HG03066 (cell line): ENCODE results near the gene SNTG2.
"Not testable (repeated sequence)": the region's sequence is repeated elsewhere in the genome, so short reads cannot be mapped to it uniquely, and the experiment has no call there.

Source experiments
- ATAC-seq: cut with Tn5 transposase; IDR thresholded peaks from one replicate; pipeline ENCODE4 v1.9.1; 2021; ENCODE audit warnings: low read depth; ENCODE audit not compliant: unreplicated experiment

The SNTG2 gene

GRCh38 chr2:1081451-1082225, 131.0 kb downstream of the SNTG2 start:
- ATAC-seq = no peak

GRCh38 chr2:1082456-1083205, 132.0 kb downstream of the SNTG2 start:
- no peak for ATAC-seq

GRCh38 chr2:1088192-1088860, 137.7 kb downstream of the SNTG2 start:
- ATAC-seq = no peak

GRCh38 chr2:1088940-1089339, 138.3 kb downstream of the SNTG2 start:
- ATAC-seq = no peak

- no peak for ATAC-seq
Measured at GRCh38 chr2:1091895-1092585, 141.4 kb downstream of the SNTG2 start.

- ATAC-seq = not testable (repeated sequence)
Measured at GRCh38 chr2:1093668-1094067, 143.0 kb downstream of the SNTG2 start.

- ATAC-seq = no peak
Measured at GRCh38 chr2:1097101-1097500, 146.5 kb downstream of the SNTG2 start.

GRCh38 chr2:1099418-1099817, 148.8 kb downstream of the SNTG2 start:
- ATAC-seq = no peak

- ATAC-seq = no peak
Measured at GRCh38 chr2:1101011-1101782, 150.5 kb downstream of the SNTG2 start.

- no peak for ATAC-seq
Measured at GRCh38 chr2:1101982-1102590, 151.4 kb downstream of the SNTG2 start.

- ATAC-seq = no peak
Measured at GRCh38 chr2:1104364-1104763, 153.7 kb downstream of the SNTG2 start.

GRCh38 chr2:1106344-1106743, 155.7 kb downstream of the SNTG2 start:
- ATAC-seq = not testable (repeated sequence)

GRCh38 chr2:1115843-1116539, 165.3 kb downstream of the SNTG2 start:
- ATAC-seq = no peak

GRCh38 chr2:1117569-1117968, 166.9 kb downstream of the SNTG2 start:
- ATAC-seq = no peak

- no peak for ATAC-seq
Measured at GRCh38 chr2:1125217-1125616, 174.6 kb downstream of the SNTG2 start.

- ATAC-seq = no peak
Measured at GRCh38 chr2:1125633-1126370, 175.2 kb downstream of the SNTG2 start.

GRCh38 chr2:1129982-1130381, 179.3 kb downstream of the SNTG2 start:
- ATAC-seq = no peak

- no peak for ATAC-seq
Measured at GRCh38 chr2:1130922-1131321, 180.3 kb downstream of the SNTG2 start.
